K562 (cell line): ENCODE measurements around the gene IFI6. TPM values are rescaled to one million over a fixed set of nuclear protein-coding genes. Genes with fewer than 3 reads are reported as not detected.

ENCODE experiments used
- ATAC-seq: fragments of 200-7000 bp; cut with Tn5 transposase; 3 replicates; pipeline ENCODE4 v1.9.1; 2020; ENCODE audit warnings: moderate library complexity
- BruUV-seq: library from RNA; stranded (reverse); fragments of 400-500 nt; replicated peaks from 2 replicates; lab custom pipeline; 2021; lab: Mats Ljungman, UMichigan
- CTCF ChIA-PET: fragments of 300-600 bp; formaldehyde crosslinking; extraction: SDS; loops from one replicate; lab custom pipeline; 2021; ENCODE audit warnings: low intra/inter-chr PET ratio; lab: Yijun Ruan, JAX
- POLR2A ChIA-PET: fragments of 300-600, 350-650 bp; sonication (Branson Sonifier 250); formaldehyde crosslinking; extraction: SDS; loops from one replicate; lab custom pipeline; 2021; ENCODE audit warnings: antibody characterized with exemption, inconsistent platforms; lab: Yijun Ruan, JAX
- DNase-seq, 4 experiments: peaks; one replicate each; pipeline versions ENCODE4 v3.0.0 to v3.0.0-alpha.2; 2011 to 2018; ENCODE audit warnings: low spot score in 3 of 4, mixed read lengths in 3 of 4; ENCODE audit errors: extremely low read depth in 1 of 4
- FAIRE-seq: peaks from 2 replicates; lab custom pipeline; 2011; peaks lifted over from hg19 to GRCh38; lab: Jason Lieb, UNC
- H2AFZ ChIP-seq: 2 replicates; pipeline ENCODE4 v1.6.0; 2011; ENCODE audit warnings: low read depth, low read length, control low read depth, inconsistent platforms
- H3K27ac ChIP-seq: fragments of 200-600 bp; 3 replicates; pipeline ENCODE4 v1.8.0; 2011; ENCODE audit warnings: low read depth, mild to moderate bottlenecking, control low read depth, inconsistent platforms, low read length, moderate library complexity, mixed read lengths; ENCODE audit errors: extremely low read depth
- H3K27me3 ChIP-seq, 2 experiments: fragments of 300-600 bp in 1 of 2; 2 replicates in 1 of 2; 3 replicates in 1 of 2; pipeline versions ENCODE4 v1.6.0 to v1.8.0; 2011; ENCODE audit warnings: inconsistent platforms in 2 of 2, low read length in 2 of 2, mild to moderate bottlenecking in 1 of 2, mixed read lengths in 1 of 2, moderate library complexity in 1 of 2; ENCODE audit not compliant: control insufficient read depth in 2 of 2, insufficient read depth in 2 of 2
- H3K36me3 ChIP-seq: fragments of 300-600 bp; 3 replicates; pipeline ENCODE4 v1.8.0; 2011; ENCODE audit warnings: mild to moderate bottlenecking, low read length, inconsistent platforms; ENCODE audit not compliant: control insufficient read depth, insufficient read depth
- H3K4me1 ChIP-seq, 2 experiments: fragments of 200-600 bp in 1 of 2; replicated peaks in 1 of 2; 2 replicates in 1 of 2; 3 replicates in 1 of 2; pipeline versions ENCODE4 v1.5.1 to v1.8.0; 2011; ENCODE audit warnings: inconsistent platforms in 2 of 2, low read length in 2 of 2, mild to moderate bottlenecking in 1 of 2, mixed read lengths in 1 of 2, moderate library complexity in 1 of 2; ENCODE audit not compliant: control insufficient read depth in 2 of 2, insufficient read depth in 2 of 2
- H3K4me2 ChIP-seq: 2 replicates; pipeline ENCODE4 v1.6.1; 2011; ENCODE audit warnings: low read length, control low read depth, inconsistent platforms, mixed read lengths; ENCODE audit not compliant: insufficient read depth
- H3K4me3 ChIP-seq: fragments of 200-600 bp; sonication (generic), shearing (Covaris generic); 2 replicates; pipeline ENCODE4 v1.5.1; 2016; ENCODE audit warnings: control low read depth, inconsistent platforms
- H3K79me2 ChIP-seq: fragments of 200-600 bp; 3 replicates; pipeline ENCODE4 v1.8.0; 2011; ENCODE audit warnings: low read length, inconsistent platforms; ENCODE audit not compliant: control insufficient read depth, insufficient read depth
- H3K9ac ChIP-seq, 2 experiments: 2 replicates each; pipeline versions ENCODE4 v1.6.0 to v1.6.1; 2011; ENCODE audit warnings: low read depth in 2 of 2, low read length in 2 of 2, control low read depth in 1 of 2, inconsistent platforms in 1 of 2, mild to moderate bottlenecking in 1 of 2, mixed read lengths in 1 of 2; ENCODE audit not compliant: insufficient read depth in 1 of 2
- H3K9me1 ChIP-seq: one replicate; pipeline ENCODE4 v1.6.0; 2011; ENCODE audit warnings: inconsistent platforms, mild to moderate bottlenecking, low read length, moderate library complexity; ENCODE audit not compliant: control insufficient read depth, insufficient read depth
- H3K9me3 ChIP-seq: replicated peaks from 2 replicates; pipeline ENCODE4 v1.5.1; 2011; ENCODE audit warnings: low read depth, low read length, inconsistent platforms; ENCODE audit not compliant: control insufficient read depth, insufficient read depth
- H4K20me1 ChIP-seq: replicated peaks from 2 replicates; pipeline ENCODE4 v1.6.1; 2011; ENCODE audit warnings: low read length, inconsistent platforms, mixed read lengths; ENCODE audit not compliant: control insufficient read depth, insufficient read depth
- ADNP ChIP-seq: fragments of 200-800 bp; sonication (Bioruptor generic); IDR thresholded peaks from 2 replicates; pipeline ENCODE4 v1.6.1; 2016; ENCODE audit warnings: missing genetic modification characterization, missing compliant biosample characterization
- BCOR ChIP-seq: fragments of 450-650 bp; IDR thresholded peaks from 2 replicates; pipeline ENCODE4 v1.6.1; 2016
- BRCA1 ChIP-seq, 2 experiments: fragments of 450-650 bp in 1 of 2; sonication (generic) in 1 of 2; formaldehyde crosslinking in 1 of 2; IDR thresholded peaks; 2 replicates each; pipeline versions ENCODE4 v1.5.0 to v1.6.1; 2017 to 2020; ENCODE audit warnings: mild to moderate bottlenecking in 1 of 2, missing genetic modification reagents in 1 of 2
- CBX1 ChIP-seq: sonication (generic); IDR thresholded peaks from 2 replicates; pipeline ENCODE4 v1.6.1; 2016; ENCODE audit warnings: antibody characterized with exemption, low read depth, mild to moderate bottlenecking
- FOXJ3 ChIP-seq: sonication (generic); formaldehyde crosslinking; IDR thresholded peaks from 2 replicates; pipeline ENCODE4 v1.4.0; 2020; ENCODE audit warnings: mild to moderate bottlenecking, missing genetic modification reagents
- GTF2F1 ChIP-seq: IDR thresholded peaks from 2 replicates; pipeline ENCODE4 v1.6.1; 2011; ENCODE audit warnings: low read depth, low read length, improper control_type of control experiment
- HDAC2 ChIP-seq: fragments of 450-650 bp; IDR thresholded peaks from 2 replicates; pipeline ENCODE4 v1.6.1; 2016; ENCODE audit warnings: mild to moderate bottlenecking
- HDAC8 ChIP-seq: fragments of 450-650 bp; IDR thresholded peaks from 2 replicates; pipeline ENCODE4 v1.6.1; 2016; ENCODE audit warnings: mild to moderate bottlenecking, missing genetic modification characterization, moderate library complexity, missing compliant biosample characterization
- HMG20A ChIP-seq: fragments of 450-650 bp; formaldehyde crosslinking; conservative IDR thresholded peaks from 2 replicates; pipeline ENCODE4 v1.4.0; 2020; ENCODE audit warnings: mild to moderate bottlenecking, mixed read lengths
- MEIS2 ChIP-seq: fragments of 450-650 bp; IDR thresholded peaks from 2 replicates; pipeline ENCODE4 v1.6.1; 2014; ENCODE audit warnings: mild to moderate bottlenecking; ENCODE audit not compliant: partially characterized antibody
- NONO ChIP-seq, 2 experiments: fragments of 200-400 bp in 1 of 2; fragments of 450-650 bp in 1 of 2; formaldehyde crosslinking in 1 of 2; IDR thresholded peaks; 2 replicates each; pipeline ENCODE4 v1.6.1; 2017; ENCODE audit warnings: low read depth in 2 of 2, mild to moderate bottlenecking in 2 of 2, moderate library complexity in 2 of 2, low read length in 1 of 2
- SMARCA5 ChIP-seq: fragments of 450-650 bp; IDR thresholded peaks from 2 replicates; pipeline ENCODE4 v1.6.1; 2016
- TEAD1 ChIP-seq, 2 experiments: fragments of 450-650 bp in 1 of 2; sonication (generic) in 1 of 2; formaldehyde crosslinking; IDR thresholded peaks; 2 replicates each; pipeline versions ENCODE4 v1.4.0 to v1.8.0; 2020 to 2022; ENCODE audit warnings: mild to moderate bottlenecking in 2 of 2, missing genetic modification reagents in 1 of 2
- ZBTB7A ChIP-seq: IDR thresholded peaks from 2 replicates; pipeline ENCODE4 v1.6.1; 2011; ENCODE audit warnings: low read depth, mild to moderate bottlenecking, low read length, moderate library complexity, borderline replicate concordance; ENCODE audit not compliant: control insufficient read depth
- ZFP36 ChIP-seq: fragments of 150-350 bp; IDR thresholded peaks from 2 replicates; pipeline ENCODE4 v1.6.1; 2018; ENCODE audit warnings: low read length, low read depth; ENCODE audit not compliant: partially characterized antibody
- ZNF263 ChIP-seq: sonication (generic); formaldehyde crosslinking; IDR thresholded peaks from 2 replicates; pipeline ENCODE4 v1.8.0; 2022; ENCODE audit warnings: mild to moderate bottlenecking, missing genetic modification reagents, borderline replicate concordance
- WGBS: fragments of 100-300 bp; shearing (Covaris generic); methylation state at CpG from one replicate; pipeline ENCODE4 v1.1.6; 2016; ENCODE audit warnings: low coverage, mixed read lengths; ENCODE audit not compliant: insufficient coverage; ENCODE audit errors: missing lambda C conversion rate; 5-methylcytosine and 5-hydroxymethylcytosine counted together
- in situ Hi-C: fragments of 300-500 bp; cut with MboI; formaldehyde crosslinking; loops from 4 replicates; pipeline ENCODE4 v1.15.0; 2018; ENCODE audit warnings: inconsistent platforms, mixed read lengths
- intact Hi-C: fragments of 100-400 bp; cut with micrococcal nuclease; formaldehyde crosslinking; loops from 2 replicates; pipeline ENCODE4 v1.14.2; 2022
- polyA plus RNA-seq, 8 experiments: library from polyadenylated mRNA; depleted of rRNA in 4 of 8; stranded (reverse) in 5 of 8; unstranded in 3 of 8; fragments of >200 nt; fragmentation: Nextera tagmentation in 2 of 8; fragmentation: Illumina TruSeq in 1 of 8; extraction: Ambion mirVana in 2 of 8; extraction: Trizol in 1 of 8; gene quantifications; 2 replicates each; pipeline versions ENCODE4 v1.2.1 to v1.2.3, GENCODE V29; 2011 to 2014; ENCODE audit warnings: inconsistent platforms in 1 of 8, missing spikeins in 1 of 8
- total RNA-seq, 7 experiments: library from RNA; depleted of rRNA in 6 of 7; stranded (reverse); fragments of >200 nt in 6 of 7; fragmentation: Illumina TruSeq in 2 of 7; extraction: Trizol in 2 of 7; gene quantifications; 2 replicates each; pipeline versions ENCODE4 v1.2.1 to v1.2.3, GENCODE V29; 2011 to 2021; ENCODE audit warnings: low replicate concordance in 1 of 7
- TF ChIP-seq, protein P1 (sequence below): fragments of 450-650 bp; IDR thresholded peaks from 2 replicates; pipeline ENCODE4 v1.6.1; 2017; ENCODE audit warnings: antibody characterized with exemption
- TF ChIP-seq, protein P2 (sequence below): fragments of 250-450 bp; sonication (Bioruptor Pico); IDR thresholded peaks from 2 replicates; pipeline ENCODE4 v1.5.0; 2021

IFI6 gene
- total and polyA plus RNA-seq, 9 of the 15 experiments (the other 6 are each of a cell fraction or from before 2014, with no cell fraction given) = 0.17 to 4.5 (median 2.2) TPM

DNA sequence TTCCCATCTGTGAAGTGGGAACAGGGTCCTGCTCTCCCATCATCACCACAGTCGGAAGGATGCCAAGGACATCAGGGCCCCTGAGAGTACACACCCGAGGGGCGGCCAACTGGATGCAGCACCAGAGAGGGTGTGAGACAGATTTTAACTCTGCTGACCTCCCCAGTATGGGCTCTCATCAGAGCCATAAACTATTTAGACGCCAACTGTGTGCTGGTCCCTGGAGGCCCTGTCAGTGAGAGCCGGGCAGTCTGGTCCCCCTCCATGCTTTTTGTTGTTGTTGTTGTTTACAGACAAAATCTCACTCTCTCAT is 38.7 kb downstream of the IFI6 start (continued):
- no peak for TF ChIP-seq MEIS2
- TF ChIP-seq, protein P1, sequence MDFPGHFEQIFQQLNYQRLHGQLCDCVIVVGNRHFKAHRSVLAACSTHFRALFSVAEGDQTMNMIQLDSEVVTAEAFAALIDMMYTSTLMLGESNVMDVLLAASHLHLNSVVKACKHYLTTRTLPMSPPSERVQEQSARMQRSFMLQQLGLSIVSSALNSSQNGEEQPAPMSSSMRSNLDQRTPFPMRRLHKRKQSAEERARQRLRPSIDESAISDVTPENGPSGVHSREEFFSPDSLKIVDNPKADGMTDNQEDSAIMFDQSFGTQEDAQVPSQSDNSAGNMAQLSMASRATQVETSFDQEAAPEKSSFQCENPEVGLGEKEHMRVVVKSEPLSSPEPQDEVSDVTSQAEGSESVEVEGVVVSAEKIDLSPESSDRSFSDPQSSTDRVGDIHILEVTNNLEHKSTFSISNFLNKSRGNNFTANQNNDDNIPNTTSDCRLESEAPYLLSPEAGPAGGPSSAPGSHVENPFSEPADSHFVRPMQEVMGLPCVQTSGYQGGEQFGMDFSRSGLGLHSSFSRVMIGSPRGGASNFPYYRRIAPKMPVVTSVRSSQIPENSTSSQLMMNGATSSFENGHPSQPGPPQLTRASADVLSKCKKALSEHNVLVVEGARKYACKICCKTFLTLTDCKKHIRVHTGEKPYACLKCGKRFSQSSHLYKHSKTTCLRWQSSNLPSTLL = no peak
- TF ChIP-seq ADNP (tag) = peak; percentile 66

DNA sequence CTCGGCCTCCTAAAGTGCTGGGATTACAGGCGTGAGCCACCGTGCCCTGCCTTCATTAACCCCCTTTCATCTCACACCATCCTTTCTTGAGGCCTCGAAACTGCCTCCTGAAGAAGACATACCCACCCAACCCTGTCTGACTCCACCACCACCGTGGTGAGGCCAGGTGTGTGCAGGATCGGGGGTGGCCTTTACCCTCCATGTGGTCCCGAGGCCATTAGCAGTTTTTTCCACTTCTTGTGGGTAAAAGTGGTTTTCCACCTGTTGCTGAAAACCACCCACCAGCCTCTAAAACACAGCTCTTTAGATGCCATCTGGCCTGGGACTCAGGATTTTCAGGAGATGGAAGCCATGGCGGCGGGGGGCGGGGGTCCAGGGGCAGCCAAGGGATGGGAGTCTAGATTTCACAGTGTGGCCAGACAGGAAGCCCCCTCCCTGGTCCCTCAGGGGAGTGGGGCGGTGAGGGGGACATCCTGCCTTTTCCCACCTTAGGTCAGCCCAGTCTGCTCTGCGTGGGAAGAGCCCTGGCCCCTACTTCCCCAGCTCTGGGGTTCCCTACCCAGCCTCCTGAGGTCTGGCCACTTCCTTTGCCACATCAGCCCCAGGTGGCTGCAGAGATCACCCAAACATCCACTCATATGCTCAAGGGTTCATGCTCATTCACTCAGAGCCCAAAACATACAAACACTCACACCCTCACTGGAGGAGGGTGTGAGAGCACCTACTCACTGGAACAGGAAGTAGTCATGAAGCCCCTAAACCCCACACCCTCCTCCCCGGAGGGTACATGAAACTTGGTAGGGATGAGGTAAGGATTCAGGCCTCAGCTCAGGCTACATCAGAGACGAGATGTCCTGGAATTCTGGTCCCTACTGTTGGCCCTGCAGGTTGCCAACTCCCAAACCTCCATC is 39.4 kb downstream of the IFI6 start:
- H2AFZ ChIP-seq = no peak overlapping the region
- FAIRE-seq = no peak
- no peaks in the 10 kb centered on the region for H4K20me1 ChIP-seq
- H3K9me1 ChIP-seq = no peaks in the 10 kb centered on the region
- no peak overlapping the region for H3K4me2 ChIP-seq
- no peaks in the 10 kb centered on the region for H3K79me2 ChIP-seq
- CTCF ChIA-PET = interaction anchor here (0.6 kb wide), 1 partner anchor 10 kb away, joined by 4 read pairs; no protein-coding TSS in a partner anchor
- H3K9me3 ChIP-seq = no peaks in the 10 kb centered on the region
- no peak for DNase-seq
- no peaks in the 10 kb centered on the region for H3K36me3 ChIP-seq
- peaks cover 13 to 17% of the 10 kb centered on the region in 2 experiments; a peak in 4 of 5 replicates for H3K4me1 ChIP-seq
- H3K27me3 ChIP-seq = peaks cover 6 to 20% of the 10 kb centered on the region in 2 experiments; a peak in 3 of 5 replicates
- in situ Hi-C loops (no loop called here), intact Hi-C loops (no loop called here)
- ATAC-seq = no peak
- WGBS = 31% methylated on average over 14 of the region's 14 CpGs
- H3K27ac ChIP-seq = no peak overlapping the region
- no peak overlapping the region for H3K4me3 ChIP-seq
- POLR2A ChIA-PET = interaction anchor here (0.6 to 1.0 kb wide), 2 partner anchors 67 to 107 kb away, joined by 4 read pairs; no protein-coding TSS in a partner anchor
- no TSS peak for BruUV-seq
- H3K9ac ChIP-seq = no peak overlapping the region
- TF ChIP-seq FOXJ3 (CRISPR knock-in tag) (no peak), BCOR (peak; percentile 84), SMARCA5 (peak; percentile 41; the same call in 1 of the 2 replicates), HDAC8 (no peak), TEAD1 (CRISPR knock-in tag; IDR thresholded peaks at IDR 0.05) (no peak), ZFP36 (no peak), ZBTB7A (peak; percentile 50; the same call in 1 of the 2 replicates), HMG20A (CRISPR knock-in tag) (no peak), NONO (IDR thresholded peaks at IDR 0.05; ENCODE audit: low read depth in 2 of 2, low read length in 1 of 2) (no peak), CBX1 (0 out of 2 replicates have a peak, but pooled peaks have one; percentile 45), GTF2F1 (no peak), HDAC2 (peak; percentile 23; the same call in 1 of the 2 replicates), ZNF263 (CRISPR knock-in tag) (no peak; the same call in 1 of the 2 replicates), BRCA1 (IDR thresholded peaks at IDR 0.05) (no peak), BRCA1 (CRISPR knock-in tag; IDR thresholded peaks at IDR 0.05) (no peak)
- TF ChIP-seq, protein P2, sequence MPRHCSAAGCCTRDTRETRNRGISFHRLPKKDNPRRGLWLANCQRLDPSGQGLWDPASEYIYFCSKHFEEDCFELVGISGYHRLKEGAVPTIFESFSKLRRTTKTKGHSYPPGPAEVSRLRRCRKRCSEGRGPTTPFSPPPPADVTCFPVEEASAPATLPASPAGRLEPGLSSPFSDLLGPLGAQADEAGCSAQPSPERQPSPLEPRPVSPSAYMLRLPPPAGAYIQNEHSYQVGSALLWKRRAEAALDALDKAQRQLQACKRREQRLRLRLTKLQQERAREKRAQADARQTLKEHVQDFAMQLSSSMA (CRISPR knock-in tag) = no peak
